A549 treated with CpdA at 1 μM for 4 hours (cell line): ENCODE results near the gene QSER1. TPM values are rescaled to one million over a fixed set of nuclear protein-coding genes. Genes with fewer than 3 reads are reported as not detected.

Source experiments
- total RNA-seq: library from RNA; stranded (reverse); fragments of 200-300 nt; extraction: Qiagen RNA extraction; gene quantifications from 5 replicates; pipeline ENCODE4 v1.2.3, GENCODE V29; 2022; ENCODE audit warnings: low read depth

Gene QSER1
- total RNA-seq, result 16.2 to 23.0 TPM (median 18.1 TPM) in 5 replicates

GRCh38 chr11:32892355-32893092 lies at the start of gene QSER1:
TSS of gene QSER1 (plus strand) at chr11:32892811. CDS start at chr11:32893126, 315 bp downstream.

GRCh38 chr11:33015621-33016551 lies 123.3 kb downstream of the QSER1 start, which contains the start of gene DEPDC7:
TSS of gene DEPDC7 (plus strand) at chr11:33015878. CDS start at chr11:33015956, 78 bp downstream.

Other genes with a start within 250 kb of the QSER1 start
- gene CCDC73, start 98.1 kb upstream of the QSER1 start, total RNA-seq, result 0.02 to 0.10 TPM (median 0.04 TPM) in 4 of 5 replicates, not detected in the other
- gene PRRG4, start 62.9 kb upstream of the QSER1 start, total RNA-seq, result 0.56 to 0.73 TPM (median 0.58 TPM) in 5 replicates
- 6.0 to 7.9 TPM (median 7.2 TPM) in 5 replicates for gene DEPDC7, start 123.1 kb downstream of the QSER1 start, total RNA-seq
- gene TCP11L1, start 146.8 kb downstream of the QSER1 start, total RNA-seq, result 15.5 to 23.2 TPM (median 18.3 TPM) in 5 replicates